Glomerular visceral epithelial cell (primary cell): Measurements from ENCODE around the gene EPHB3.

Experiments used
- DNase-seq: peaks from one replicate; pipeline ENCODE4 v3.0.0-alpha.2; 2016; ENCODE audit errors: extremely low spot score

Gene EPHB3

DNA sequence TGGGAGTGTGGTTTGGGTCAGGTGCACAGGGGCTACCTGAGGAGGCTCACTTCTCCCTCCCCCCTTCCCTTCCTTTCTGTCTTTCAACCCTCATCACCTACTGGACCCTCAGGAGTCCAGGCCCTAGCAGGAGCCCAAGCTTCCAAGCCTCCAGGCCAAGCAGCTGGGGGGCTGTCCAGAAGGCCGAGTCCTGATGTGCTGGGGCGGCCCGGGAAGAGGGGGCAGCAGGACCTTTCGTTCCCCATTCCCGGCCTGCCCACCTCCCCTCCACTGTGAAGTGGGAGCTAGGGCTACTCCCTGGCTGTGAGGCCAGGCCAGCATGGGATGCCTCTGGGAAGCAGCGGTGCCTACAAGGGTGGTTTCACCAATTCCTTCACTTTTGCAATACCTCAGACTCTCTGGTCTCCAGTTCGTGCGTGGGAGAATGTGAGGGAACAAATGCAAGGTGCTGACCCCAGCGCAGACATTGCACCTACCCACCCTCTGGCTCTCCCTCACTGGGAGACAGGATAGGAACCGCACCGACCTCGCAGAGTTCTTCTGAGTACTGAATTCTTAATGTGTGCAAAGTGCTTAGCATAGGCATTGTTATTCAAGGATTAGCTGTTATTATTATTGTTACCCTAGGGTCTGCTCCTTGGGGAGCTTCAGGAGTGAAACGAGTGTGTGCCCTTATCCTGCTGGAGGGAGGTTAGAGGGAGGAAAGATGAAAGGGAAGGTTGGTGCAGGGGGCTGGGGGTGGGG, 2.5 kb downstream of the EPHB3 start:
- DNase-seq, result no peak

DNA sequence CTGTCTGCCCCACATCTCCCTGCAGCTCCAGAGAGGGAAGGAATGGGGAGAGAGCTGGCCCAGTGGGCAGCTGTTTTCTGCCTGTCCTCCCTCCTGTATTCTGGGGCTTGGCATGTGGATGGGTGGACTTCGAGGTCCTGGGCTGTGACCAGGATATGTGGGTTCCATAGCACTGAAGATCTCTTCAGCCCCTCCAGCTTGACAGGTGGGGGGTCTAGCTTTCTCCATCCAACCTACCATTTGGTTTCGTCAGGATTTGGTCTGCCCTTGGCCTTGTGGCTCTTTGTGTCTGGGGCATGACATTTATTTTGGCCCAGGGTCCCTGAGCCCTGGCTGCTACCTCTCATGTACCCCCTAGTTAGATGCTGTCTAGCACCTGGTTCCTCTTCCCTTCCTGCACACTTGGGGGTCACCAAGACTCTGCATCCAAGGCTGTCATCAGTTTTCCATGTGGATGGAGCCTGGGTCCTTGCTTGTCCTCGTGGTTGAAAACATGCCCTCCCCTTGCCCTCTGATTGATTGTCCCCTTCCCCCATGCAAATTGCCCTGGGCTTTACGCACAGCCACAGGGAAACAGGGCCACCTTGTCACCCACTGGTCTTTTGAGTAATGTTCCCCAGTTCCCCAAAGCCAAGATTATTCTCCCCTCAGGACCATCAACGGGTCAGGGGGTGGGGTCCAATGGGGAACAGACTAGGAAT, 3.2 kb downstream of the EPHB3 start:
- DNase-seq, result no peak

DNA sequence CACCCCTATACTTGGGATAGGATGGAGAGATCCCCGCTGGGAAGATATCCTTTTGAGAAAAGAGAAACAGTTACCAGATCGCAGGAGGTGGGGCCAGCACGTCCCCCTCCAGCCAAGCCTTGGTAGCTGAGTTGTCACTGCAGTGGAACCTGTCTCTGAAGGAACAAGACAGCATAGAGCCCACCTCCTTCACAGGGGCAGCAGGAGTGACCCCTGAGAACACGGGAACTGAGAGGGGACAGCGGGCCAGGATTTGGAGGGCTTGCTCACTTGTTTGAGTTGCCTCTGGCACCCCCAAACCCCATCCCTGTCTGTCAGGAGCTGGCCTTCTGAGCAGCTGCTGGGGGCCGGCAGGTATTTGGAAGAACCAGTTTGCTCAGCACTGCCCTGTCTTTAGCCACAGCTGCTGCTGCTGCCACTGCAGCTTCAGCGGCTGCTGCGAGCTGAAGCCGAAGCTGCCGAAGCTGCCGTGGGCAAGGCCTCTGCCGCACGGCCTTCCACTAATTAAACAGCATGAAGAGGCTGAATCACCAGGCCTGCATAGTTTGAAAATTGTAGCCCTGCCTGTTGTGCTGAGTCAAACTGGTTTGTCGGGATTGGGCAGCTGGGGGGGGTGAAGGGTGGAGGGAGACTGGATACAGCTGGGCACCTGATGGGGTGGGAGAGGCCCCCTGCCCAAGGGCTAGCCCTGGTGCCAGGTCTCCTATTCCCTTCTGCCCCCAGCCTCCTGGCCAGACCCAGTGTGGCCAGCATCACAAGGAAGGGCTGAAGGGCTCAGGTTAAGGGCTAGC, 4.0 kb downstream of the EPHB3 start:
- peak; percentile 26 for DNase-seq

- DNase-seq, result no peak
These were observed 5.1 kb downstream of the EPHB3 start for GRCh38 chr3:184566441-184567414.

GRCh38 chr3:184567946-184568559, 6.5 kb downstream of the EPHB3 start:
- DNase-seq, result no peak

DNA sequence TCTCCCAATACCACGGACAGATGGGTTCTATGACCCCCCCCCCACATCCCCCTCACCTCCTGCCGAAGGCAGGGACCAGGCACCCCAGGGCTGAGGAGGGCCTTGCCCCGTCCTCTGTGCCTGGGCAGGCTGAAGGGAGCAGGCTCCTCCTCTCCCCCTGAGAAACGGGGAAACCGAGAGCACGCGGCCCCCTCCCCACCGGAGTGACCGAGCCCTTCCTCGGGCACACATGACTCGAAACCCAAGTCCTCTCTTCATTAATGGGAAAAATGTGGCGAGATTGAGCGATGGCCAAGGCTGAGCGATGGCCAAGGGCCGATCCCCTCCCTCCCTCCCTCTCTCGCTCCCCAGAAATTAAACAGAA, 7.0 kb downstream of the EPHB3 start:
- no peak for DNase-seq

DNA sequence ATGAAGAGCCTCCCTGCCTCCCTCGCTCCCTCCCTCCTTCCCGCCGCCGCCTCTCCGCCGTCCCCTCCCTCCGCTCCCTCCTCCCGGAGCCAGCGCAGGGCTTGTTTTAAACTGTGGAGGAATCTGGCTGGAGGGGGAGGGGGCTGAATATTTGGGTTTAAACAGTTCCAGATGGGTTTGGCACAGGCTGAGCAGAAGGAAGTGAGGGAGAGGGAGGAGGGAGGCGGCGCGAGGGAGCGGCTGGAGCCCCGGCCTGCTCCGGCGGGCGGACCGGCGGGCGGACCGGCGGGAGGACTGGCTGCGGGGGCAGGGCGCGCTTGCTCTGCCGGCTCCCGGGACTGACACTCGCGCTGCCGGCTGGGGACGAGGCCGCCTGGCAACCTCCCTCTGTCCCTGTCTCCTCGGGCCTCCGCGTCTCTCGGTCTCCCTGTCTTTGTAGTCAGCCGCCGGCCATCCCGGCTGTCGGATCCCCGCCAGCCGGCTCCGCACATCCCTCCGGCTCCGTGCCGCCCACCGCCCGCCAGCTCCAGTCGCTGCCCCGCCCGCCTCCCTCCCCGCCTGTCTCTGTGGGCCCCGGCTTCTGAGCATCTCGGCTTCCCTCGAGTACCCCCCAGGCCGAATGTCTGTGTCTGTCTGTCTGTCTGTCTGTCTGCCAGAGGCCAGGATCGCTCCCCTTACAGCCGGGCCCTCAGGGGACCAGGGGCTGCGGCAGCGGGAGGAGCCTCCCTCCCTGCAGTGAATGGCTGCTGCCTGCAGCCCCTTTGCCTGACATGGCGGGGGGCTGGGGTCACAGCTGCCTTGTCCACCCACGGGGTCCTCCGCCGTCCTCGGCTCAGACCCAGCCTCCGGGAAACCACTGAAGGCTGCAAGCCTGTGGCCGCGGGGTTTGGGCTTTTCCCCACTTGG, 7.6 kb downstream of the EPHB3 start:
- peak; percentile 23 for DNase-seq

GRCh38 chr3:184570035-184570434, 8.4 kb downstream of the EPHB3 start:
- DNase-seq, result no peak

- no peak for DNase-seq
These were observed 8.9 kb downstream of the EPHB3 start for GRCh38 chr3:184570489-184570888.

DNA sequence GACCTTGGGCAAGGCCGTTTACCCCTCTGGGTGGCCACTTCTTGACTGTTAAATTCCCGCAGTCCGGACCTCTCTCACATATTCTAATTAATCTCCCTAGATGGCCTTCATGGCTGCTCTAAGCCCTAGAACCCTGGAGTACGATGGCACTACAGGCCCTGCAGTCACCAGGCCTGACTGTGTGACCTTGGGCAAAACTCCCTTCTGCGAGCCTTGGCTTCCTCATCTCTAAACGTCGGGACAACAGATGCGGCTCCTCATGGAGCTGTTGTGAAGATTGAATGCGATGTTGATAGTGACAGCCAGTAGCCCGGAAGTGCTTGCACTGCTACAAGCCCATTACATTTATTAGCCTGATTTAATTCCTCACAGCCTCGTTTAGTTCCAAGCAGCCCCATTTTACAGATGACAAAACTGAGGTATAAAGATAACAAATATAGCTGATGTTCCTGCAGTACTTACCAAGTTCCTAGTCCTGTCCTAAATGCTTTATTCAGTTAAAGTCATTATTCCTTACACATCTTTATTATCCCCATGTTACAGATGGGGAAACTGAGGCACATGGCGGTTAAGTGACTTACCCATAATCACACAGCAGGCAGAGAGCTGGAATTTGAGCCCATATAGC, 10.3 kb downstream of the EPHB3 start:
- no peak for DNase-seq

- DNase-seq, result no peak
These were observed 11.2 kb downstream of the EPHB3 start for GRCh38 chr3:184572633-184573270.

GRCh38 chr3:184574515-184575417, 13.2 kb downstream of the EPHB3 start:
- no peak for DNase-seq

DNA sequence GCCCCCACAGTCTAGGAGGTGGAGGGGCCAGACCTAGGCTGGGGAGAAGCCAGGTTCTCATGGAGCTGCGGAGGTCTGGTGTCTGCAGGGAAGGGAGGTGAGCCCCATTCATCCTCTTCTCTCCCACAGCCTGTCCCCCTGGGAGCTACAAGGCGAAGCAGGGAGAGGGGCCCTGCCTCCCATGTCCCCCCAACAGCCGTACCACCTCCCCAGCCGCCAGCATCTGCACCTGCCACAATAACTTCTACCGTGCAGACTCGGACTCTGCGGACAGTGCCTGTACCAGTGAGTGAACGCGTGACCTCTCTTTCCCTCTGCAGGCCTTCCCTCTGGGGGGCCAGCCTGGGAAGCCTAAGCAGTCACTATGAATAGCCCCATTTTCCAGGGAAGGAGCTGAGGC, 14.1 kb downstream of the EPHB3 start:
- no peak for DNase-seq

DNA sequence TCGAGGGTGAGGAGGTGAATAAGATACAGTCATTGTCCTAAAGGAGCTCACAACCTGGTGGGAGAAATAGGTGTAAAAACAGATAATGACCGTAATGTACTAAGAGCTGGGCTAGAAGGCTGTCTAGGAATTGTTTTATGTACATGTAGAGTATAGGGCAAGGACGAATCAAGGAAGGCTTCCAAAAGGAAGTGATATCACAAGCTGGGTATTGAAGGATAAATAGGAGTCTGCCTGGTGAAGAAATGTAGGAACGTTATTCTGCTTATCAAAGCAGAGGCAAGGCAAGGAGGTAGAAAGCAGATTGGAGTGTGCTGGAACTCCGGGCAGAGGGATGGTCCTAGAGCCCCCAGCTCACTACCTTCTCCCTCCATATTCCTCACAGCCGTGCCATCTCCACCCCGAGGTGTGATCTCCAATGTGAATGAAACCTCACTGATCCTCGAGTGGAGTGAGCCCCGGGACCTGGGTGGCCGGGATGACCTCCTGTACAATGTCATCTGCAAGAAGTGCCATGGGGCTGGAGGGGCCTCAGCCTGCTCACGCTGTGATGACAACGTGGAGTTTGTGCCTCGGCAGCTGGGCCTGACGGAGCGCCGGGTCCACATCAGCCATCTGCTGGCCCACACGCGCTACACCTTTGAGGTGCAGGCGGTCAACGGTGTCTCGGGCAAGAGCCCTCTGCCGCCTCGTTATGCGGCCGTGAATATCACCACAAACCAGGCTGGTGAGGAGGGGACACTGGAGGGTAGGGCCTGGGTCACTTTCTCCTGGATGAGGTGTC, 15.1 kb downstream of the EPHB3 start:
- DNase-seq, result no peak

DNA sequence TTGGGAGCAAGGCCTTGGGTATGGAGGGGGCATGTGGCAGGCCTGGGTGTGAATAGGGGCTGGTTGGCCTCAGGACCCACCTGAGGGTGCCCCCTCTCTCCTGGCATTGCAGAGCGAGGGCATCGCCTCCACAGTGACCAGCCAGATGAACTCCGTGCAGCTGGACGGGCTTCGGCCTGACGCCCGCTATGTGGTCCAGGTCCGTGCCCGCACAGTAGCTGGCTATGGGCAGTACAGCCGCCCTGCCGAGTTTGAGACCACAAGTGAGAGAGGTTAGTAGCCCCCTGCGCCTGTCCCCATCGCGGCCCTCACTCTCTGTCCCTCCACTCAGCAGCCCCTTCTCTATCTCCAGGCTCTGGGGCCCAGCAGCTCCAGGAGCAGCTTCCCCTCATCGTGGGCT, 16.0 kb downstream of the EPHB3 start:
- no peak for DNase-seq

DNA sequence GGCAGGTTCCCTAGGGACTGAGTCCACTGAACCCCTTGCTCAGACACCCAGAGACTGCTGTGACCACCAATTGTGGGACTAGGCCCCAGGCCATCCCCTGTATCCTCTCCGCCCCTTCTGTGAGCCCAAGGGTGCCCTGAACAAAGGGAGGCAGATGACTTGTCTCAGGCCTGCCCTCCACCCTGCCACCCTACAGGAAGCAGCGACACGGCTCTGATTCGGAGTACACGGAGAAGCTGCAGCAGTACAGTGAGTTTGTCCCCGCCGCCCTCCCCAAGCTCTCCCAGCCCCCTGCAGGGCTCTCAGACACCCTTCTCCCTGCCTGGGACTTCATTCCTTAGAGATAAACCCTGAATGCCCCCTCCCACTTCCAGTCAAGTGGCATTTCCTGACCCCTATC, 16.6 kb downstream of the EPHB3 start:
- DNase-seq, result no peak

DNA sequence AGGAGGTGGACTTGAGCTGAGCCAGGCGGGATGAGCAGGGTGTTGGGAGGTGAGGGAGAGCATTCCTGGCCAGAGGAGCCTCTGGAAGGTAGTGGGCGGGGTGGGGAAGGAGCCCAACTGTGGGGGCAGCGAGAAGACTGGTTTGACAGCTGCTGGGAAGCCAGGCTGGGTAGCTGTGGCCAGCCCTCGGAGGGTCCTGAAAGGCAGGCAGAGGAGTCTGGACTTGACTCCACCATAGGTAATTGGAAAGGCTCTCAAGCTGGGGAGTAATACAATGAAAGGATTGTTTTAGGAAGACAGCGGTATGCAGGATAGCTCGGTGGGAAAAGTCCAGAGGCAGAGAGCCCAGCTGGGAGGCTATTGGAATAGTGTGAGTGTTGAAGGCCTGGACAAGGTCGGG, 17.2 kb downstream of the EPHB3 start:
- no peak for DNase-seq
